ENCODE results near the gene IGSF21. TPM values are rescaled to one million over a fixed set of nuclear protein-coding genes. Genes with fewer than 3 reads are reported as not detected.

The IGSF21 gene
- total and polyA plus RNA-seq, 4 donors = 0.31 to 1.5 (median 0.88) TPM

GRCh38 chr1:18299441-18300338 lies 192.1 kb downstream of the IGSF21 start:
- Histone ChIP-seq H3K9ac (ENCODE audit: low read depth in 1 of 2, low read length in 2 of 2) (no peak overlapping the region), H3K9me3 (ENCODE audit: control insufficient read depth in 4 of 4, low read length in 3 of 4) (no peaks in the 10 kb centered on the region), H3K27ac (ENCODE audit: low read depth in 1 of 2, low read length in 2 of 2) (no peak overlapping the region), H3K4me1 (ENCODE audit: control insufficient read depth in 4 of 4, insufficient read depth in 4 of 4, low read length in 3 of 4) (no peaks in the 10 kb centered on the region), H3K4me3 (ENCODE audit: low read depth in 1 of 3, low read length in 3 of 3) (no peak overlapping the region), H3K36me3 (ENCODE audit: control insufficient read depth in 4 of 4, insufficient read depth in 3 of 4, low read depth in 1 of 4, low read length in 3 of 4) (no peaks in the 10 kb centered on the region), H3K27me3 (ENCODE audit: control insufficient read depth in 4 of 4, insufficient read depth in 4 of 4, low read length in 3 of 4) (peaks cover 0 to 10% (median 1%) of the 10 kb centered on the region in 4 donors)
- WGBS = 56% methylated on average over 7 of the region's 7 CpGs
- DNase-seq (ENCODE audit: low spot score) = no peak
- TF ChIP-seq EGR1 (IDR thresholded peaks at IDR 0.05; ENCODE audit: low read depth in 2 of 2) = no peak
- TF ChIP-seq ATF3 (IDR thresholded peaks at IDR 0.05) = no peak
- peak; percentile 75 for TF ChIP-seq CTCF (IDR thresholded peaks at IDR 0.05; ENCODE audit: low read depth, low read length, missing input control)
- TF ChIP-seq HNF4G (IDR thresholded peaks at IDR 0.05) = no peak
- peak; percentile 76 to 84 for TF ChIP-seq RAD21 (IDR thresholded peaks at IDR 0.05)
- no peak for TF ChIP-seq HNF4A (conservative IDR thresholded peaks at IDR 0.05)
- TF ChIP-seq RXRA (IDR thresholded peaks at IDR 0.05) = no peak
- TF ChIP-seq REST (IDR thresholded peaks at IDR 0.05) = no peak
- TF ChIP-seq JUND (IDR thresholded peaks at IDR 0.05) = no peak
- TF ChIP-seq ZBTB33 (IDR thresholded peaks at IDR 0.05) = no peak
- no peak for TF ChIP-seq MAX (IDR thresholded peaks at IDR 0.05)
- TF ChIP-seq TAF1 (conservative IDR thresholded peaks at IDR 0.05) = no peak
- TF ChIP-seq SP1 (IDR thresholded peaks at IDR 0.05) = no peak
- TF ChIP-seq FOXA2 (IDR thresholded peaks at IDR 0.05) = no peak
- TF ChIP-seq NR2F2 (IDR thresholded peaks at IDR 0.05) = no peak
- no peak for TF ChIP-seq GABPA (IDR thresholded peaks at IDR 0.05 in 1 of 2, conservative IDR thresholded peaks at IDR 0.05 in 1 of 2)

All from liver (tissue), 9 donors.